K562 (cell line): Measurements from ENCODE around the gene SIGMAR1.

Experiments used
- HNRNPLL ChIP-seq: fragments of 200-400 bp; formaldehyde crosslinking; IDR thresholded peaks from 2 replicates; pipeline ENCODE4 v1.6.1; 2017; ENCODE audit warnings: low read length, low read depth, mild to moderate bottlenecking; ENCODE audit not compliant: poor library complexity, severe bottlenecking
- KAT8 ChIP-seq: fragments of 450-650 bp; IDR thresholded peaks from 2 replicates; pipeline ENCODE4 v1.6.1; 2016; ENCODE audit warnings: low read depth, mild to moderate bottlenecking
- POLR2AphosphoS5 ChIP-seq: IDR thresholded peaks from 2 replicates; pipeline ENCODE4 v1.6.1; 2011; ENCODE audit warnings: mild to moderate bottlenecking, low read depth, low read length, moderate library complexity; ENCODE audit not compliant: control insufficient read depth, insufficient read depth
- SP1 ChIP-seq: sonication (generic); formaldehyde crosslinking; IDR thresholded peaks from 2 replicates; pipeline ENCODE4 v1.8.1; 2022; ENCODE audit warnings: mild to moderate bottlenecking, missing genetic modification reagents
- ZNF263 ChIP-seq: sonication (generic); formaldehyde crosslinking; IDR thresholded peaks from 2 replicates; pipeline ENCODE4 v1.8.0; 2022; ENCODE audit warnings: mild to moderate bottlenecking, missing genetic modification reagents, borderline replicate concordance
- ZNF384 ChIP-seq: IDR thresholded peaks from 2 replicates; pipeline ENCODE4 v1.6.1; 2012; ENCODE audit warnings: low read depth, low read length, improper control_type of control experiment
- TF ChIP-seq, protein P1 (sequence below): fragments of 450-650 bp; IDR thresholded peaks from 2 replicates; pipeline ENCODE4 v1.6.1; 2018; ENCODE audit warnings: mild to moderate bottlenecking, low read depth; ENCODE audit not compliant: partially characterized antibody
- TF ChIP-seq, protein P2 (sequence below), 2 experiments: fragments of 450-650 bp in 1 of 2; sonication (generic) in 1 of 2; formaldehyde crosslinking in 1 of 2; IDR thresholded peaks in 1 of 2; conservative IDR thresholded peaks in 1 of 2; 2 replicates each; pipeline versions ENCODE4 v1.6.1 to v1.8.1; 2016 to 2023; ENCODE audit warnings: mild to moderate bottlenecking in 2 of 2, moderate library complexity in 2 of 2, inconsistent platforms in 1 of 2, missing genetic modification reagents in 1 of 2

DNA sequence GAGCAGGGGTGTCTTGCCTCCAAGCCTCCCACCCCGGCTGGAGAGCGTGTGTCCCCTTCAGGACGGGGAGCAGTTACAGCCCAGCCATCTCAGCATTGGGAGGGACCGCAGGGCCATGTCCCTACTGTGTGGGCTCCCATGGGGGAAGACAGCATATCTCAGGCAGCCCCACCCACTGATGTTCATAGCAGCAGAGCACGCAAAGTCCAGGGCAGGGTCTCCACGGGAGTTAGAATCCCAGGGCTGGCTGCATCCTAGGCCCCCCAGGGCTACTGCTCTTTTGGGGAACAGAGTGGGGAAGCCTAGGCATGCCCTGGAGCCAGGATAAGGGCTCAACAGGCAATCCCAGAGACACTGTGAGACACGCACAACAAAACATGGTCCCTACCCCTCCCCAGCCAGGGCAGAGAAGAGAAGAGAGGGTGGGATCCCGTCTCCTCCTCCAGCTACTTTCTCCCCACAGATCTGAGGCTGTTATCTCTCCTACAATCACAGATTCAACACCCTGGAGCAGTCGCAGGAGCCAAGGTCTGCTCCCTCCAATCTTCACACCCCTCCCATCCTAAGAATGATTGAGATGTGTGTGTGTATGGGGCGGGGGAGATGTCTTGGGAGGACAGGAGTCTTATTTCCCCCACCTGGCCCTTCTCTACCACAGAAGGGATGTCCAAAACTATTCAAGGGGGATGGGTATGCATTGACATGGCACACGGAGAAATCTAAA is 51.5 kb downstream of the SIGMAR1 start:
- TF ChIP-seq, protein P1, sequence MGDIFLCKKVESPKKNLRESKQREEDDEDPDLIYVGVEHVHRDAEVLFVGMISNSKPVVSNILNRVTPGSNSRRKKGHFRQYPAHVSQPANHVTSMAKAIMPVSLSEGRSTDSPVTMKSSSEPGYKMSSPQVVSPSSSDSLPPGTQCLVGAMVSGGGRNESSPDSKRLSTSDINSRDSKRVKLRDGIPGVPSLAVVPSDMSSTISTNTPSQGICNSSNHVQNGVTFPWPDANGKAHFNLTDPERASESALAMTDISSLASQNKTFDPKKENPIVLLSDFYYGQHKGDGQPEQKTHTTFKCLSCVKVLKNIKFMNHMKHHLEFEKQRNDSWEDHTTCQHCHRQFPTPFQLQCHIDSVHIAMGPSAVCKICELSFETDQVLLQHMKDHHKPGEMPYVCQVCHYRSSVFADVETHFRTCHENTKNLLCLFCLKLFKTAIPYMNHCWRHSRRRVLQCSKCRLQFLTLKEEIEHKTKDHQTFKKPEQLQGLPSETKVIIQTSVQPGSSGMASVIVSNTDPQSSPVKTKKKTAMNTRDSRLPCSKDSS, result no peak
- no peak for TF ChIP-seq SP1 (CRISPR knock-in tag)
- TF ChIP-seq POLR2AphosphoS5, result no peak
- TF ChIP-seq ZNF384, result no peak
- no peak for TF ChIP-seq HNRNPLL
- no peak for TF ChIP-seq ZNF263
- TF ChIP-seq, protein P2, sequence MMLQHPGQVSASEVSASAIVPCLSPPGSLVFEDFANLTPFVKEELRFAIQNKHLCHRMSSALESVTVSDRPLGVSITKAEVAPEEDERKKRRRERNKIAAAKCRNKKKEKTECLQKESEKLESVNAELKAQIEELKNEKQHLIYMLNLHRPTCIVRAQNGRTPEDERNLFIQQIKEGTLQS (IDR thresholded peaks at IDR 0.05), result no peak
- TF ChIP-seq, protein P2 (CRISPR knock-in tag; conservative IDR thresholded peaks at IDR 0.05), result no peak
- no peak for TF ChIP-seq KAT8
